HG03342 (cell line): ENCODE data around the gene DFFB.
A peak's percentile ranks its signal among the peaks of the same experiment; 100 is the strongest.
"Not testable (repeated sequence)": the region's sequence is repeated elsewhere in the genome, so short reads cannot be mapped to it uniquely, and the experiment has no call there.

ENCODE experiments used
- ATAC-seq: cut with Tn5 transposase; IDR thresholded peaks from one replicate; pipeline ENCODE4 v1.9.1; 2021; ENCODE audit warnings: mild to moderate bottlenecking, moderate library complexity; ENCODE audit not compliant: unreplicated experiment

DFFB gene

GRCh38 chr1:3856923-3857790, at the start of gene DFFB, which contains the start of gene CEP104:
Gene DFFB, plus strand, starts transcription at chr1:3857476. Its CDS starts 128 bp downstream, at chr1:3857604.
Gene CEP104, minus strand, starts transcription at chr1:3857211. Its CDS starts 4,804 bp downstream, at chr1:3852407.
- peak; percentile 93 for ATAC-seq

GRCh38 chr1:3807769-3808168, 49.5 kb upstream of the DFFB start:
- ATAC-seq: no peak

GRCh38 chr1:3809680-3810079, 47.6 kb upstream of the DFFB start:
- no peak for ATAC-seq

- not testable (repeated sequence) for ATAC-seq
Measured at GRCh38 chr1:3810149-3810761, 47.0 kb upstream of the DFFB start.

- no peak for ATAC-seq
Measured at GRCh38 chr1:3811595-3811911, 45.7 kb upstream of the DFFB start.

- no peak for ATAC-seq
Measured at GRCh38 chr1:3814065-3814464, 43.2 kb upstream of the DFFB start.

- no peak for ATAC-seq
Measured at GRCh38 chr1:3814771-3815561, 42.3 kb upstream of the DFFB start.

- no peak for ATAC-seq
Measured at GRCh38 chr1:3816331-3817137, 40.7 kb upstream of the DFFB start.

GRCh38 chr1:3817138-3817740, 40.0 kb upstream of the DFFB start:
- no peak for ATAC-seq

- no peak for ATAC-seq
Measured at GRCh38 chr1:3817821-3818597, 39.3 kb upstream of the DFFB start.

GRCh38 chr1:3819771-3820200, 37.5 kb upstream of the DFFB start:
- no peak for ATAC-seq

GRCh38 chr1:3820316-3820715, 37.0 kb upstream of the DFFB start:
- ATAC-seq: no peak

- ATAC-seq: no peak
Measured at GRCh38 chr1:3821004-3821403, 36.3 kb upstream of the DFFB start.

GRCh38 chr1:3821447-3821846, 35.8 kb upstream of the DFFB start:
- ATAC-seq: no peak

- no peak for ATAC-seq
Measured at GRCh38 chr1:3821908-3822307, 35.4 kb upstream of the DFFB start.

GRCh38 chr1:3822421-3822820, 34.9 kb upstream of the DFFB start:
- no peak for ATAC-seq

GRCh38 chr1:3824650-3825049, 32.6 kb upstream of the DFFB start:
- ATAC-seq: no peak

- ATAC-seq: no peak
Measured at GRCh38 chr1:3825356-3825755, 31.9 kb upstream of the DFFB start.

- no peak for ATAC-seq
Measured at GRCh38 chr1:3827813-3828307, 29.4 kb upstream of the DFFB start.
